GM21825 (cell line): ENCODE results near the gene STAT1.

Experiments used
- ATAC-seq: cut with Tn5 transposase; IDR thresholded peaks from one replicate; pipeline ENCODE4 v1.9.1; 2021; ENCODE audit warnings: mild to moderate bottlenecking, moderate library complexity; ENCODE audit not compliant: unreplicated experiment

The STAT1 gene

GRCh38 chr2:190927301-190927700, 86.7 kb downstream of the STAT1 start:
- no peak for ATAC-seq

DNA sequence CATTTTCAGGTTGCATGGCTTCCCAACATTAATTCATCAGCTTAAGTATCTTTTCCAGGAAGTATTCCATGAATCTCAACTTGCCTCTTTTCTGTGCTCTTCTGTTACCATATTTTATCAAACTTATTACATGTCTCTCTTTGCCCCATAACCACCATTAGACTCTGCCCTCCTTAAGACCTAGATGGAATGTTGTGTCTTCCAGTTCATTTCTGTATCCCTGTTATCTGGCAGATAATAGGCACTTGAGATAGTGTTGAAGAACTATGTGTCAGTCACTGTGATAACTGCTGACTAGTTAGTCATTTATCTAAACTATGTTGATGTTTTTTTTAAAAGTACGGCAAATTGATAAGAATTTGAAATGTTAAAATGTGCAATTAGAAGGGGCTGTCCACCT, 91.6 kb downstream of the STAT1 start:
- no peak for ATAC-seq

GRCh38 chr2:190920085-190920484, 93.9 kb downstream of the STAT1 start:
- no peak for ATAC-seq
